Astrocyte of the cerebellum (primary cell): Measurements from ENCODE around the gene CSNK1D.

Experiments used
- DNase-seq: peaks from one replicate; pipeline ENCODE4 v3.0.0-alpha.2; 2011; ENCODE audit warnings: low read depth
- H3K4me3 ChIP-seq: 2 replicates; pipeline ENCODE4 v1.5.1; 2011; ENCODE audit warnings: mild to moderate bottlenecking, low read depth, low read length, moderate library complexity
- in situ Hi-C: cut with HindIII; loops from 2 replicates; pipeline ENCODE4 v1.10.0; 2017; ENCODE audit warnings: low sequenced_read_pairs
- TF ChIP-seq, protein P1 (sequence below): IDR thresholded peaks from 2 replicates; pipeline ENCODE4 v1.5.1; 2012; ENCODE audit warnings: low read length, low read depth, moderate library complexity, mild to moderate bottlenecking; ENCODE audit errors: missing control alignments

CSNK1D gene

DNA sequence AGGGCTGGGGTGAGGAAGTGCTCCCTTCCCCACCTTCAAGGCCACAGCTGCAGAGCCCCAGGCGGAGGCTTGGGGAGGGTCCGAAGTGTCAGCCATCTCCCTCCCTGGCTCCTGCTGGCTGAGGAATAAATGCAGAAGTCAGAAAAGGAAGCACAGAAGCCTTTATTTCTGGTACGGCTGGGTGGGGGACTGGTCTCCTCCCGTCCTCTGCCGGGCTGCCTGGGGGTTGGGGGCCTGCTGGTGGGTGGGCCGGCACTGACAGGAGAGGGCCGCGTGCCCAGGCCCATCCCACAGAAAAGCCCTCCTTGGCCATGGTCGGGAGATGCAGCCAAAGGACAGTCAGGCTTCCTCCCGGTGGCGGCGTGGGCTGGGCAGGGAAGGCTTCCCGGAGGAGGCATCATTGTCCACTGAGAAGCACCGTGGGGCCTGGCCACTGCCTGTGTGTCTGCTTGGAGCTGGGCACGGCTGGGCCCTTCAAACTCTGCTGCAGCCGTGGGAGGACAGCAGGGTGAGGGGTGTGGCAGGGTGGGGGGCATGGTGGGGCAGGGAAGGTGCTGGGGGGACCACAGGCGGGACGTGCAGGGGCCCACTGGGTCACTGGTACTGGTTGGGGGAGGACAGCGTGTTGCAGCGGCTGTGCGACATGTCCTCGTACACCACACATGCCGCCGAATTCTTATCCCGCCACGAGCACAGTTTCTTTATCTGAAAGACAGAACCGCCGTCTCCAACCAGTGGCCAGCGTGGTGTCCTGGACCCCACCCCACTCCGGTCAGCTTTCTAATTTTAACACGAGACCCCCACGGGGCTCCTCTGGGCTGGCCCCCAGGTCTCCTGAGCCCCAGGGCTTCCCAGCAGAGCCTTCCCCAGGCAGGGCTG, 41.5 kb upstream of the CSNK1D start:
- no peak overlapping the region for H3K4me3 ChIP-seq
- TF ChIP-seq, protein P1, sequence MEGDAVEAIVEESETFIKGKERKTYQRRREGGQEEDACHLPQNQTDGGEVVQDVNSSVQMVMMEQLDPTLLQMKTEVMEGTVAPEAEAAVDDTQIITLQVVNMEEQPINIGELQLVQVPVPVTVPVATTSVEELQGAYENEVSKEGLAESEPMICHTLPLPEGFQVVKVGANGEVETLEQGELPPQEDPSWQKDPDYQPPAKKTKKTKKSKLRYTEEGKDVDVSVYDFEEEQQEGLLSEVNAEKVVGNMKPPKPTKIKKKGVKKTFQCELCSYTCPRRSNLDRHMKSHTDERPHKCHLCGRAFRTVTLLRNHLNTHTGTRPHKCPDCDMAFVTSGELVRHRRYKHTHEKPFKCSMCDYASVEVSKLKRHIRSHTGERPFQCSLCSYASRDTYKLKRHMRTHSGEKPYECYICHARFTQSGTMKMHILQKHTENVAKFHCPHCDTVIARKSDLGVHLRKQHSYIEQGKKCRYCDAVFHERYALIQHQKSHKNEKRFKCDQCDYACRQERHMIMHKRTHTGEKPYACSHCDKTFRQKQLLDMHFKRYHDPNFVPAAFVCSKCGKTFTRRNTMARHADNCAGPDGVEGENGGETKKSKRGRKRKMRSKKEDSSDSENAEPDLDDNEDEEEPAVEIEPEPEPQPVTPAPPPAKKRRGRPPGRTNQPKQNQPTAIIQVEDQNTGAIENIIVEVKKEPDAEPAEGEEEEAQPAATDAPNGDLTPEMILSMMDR, result no peak
- no peak for DNase-seq
- in situ Hi-C loops, result no loop called here

DNA sequence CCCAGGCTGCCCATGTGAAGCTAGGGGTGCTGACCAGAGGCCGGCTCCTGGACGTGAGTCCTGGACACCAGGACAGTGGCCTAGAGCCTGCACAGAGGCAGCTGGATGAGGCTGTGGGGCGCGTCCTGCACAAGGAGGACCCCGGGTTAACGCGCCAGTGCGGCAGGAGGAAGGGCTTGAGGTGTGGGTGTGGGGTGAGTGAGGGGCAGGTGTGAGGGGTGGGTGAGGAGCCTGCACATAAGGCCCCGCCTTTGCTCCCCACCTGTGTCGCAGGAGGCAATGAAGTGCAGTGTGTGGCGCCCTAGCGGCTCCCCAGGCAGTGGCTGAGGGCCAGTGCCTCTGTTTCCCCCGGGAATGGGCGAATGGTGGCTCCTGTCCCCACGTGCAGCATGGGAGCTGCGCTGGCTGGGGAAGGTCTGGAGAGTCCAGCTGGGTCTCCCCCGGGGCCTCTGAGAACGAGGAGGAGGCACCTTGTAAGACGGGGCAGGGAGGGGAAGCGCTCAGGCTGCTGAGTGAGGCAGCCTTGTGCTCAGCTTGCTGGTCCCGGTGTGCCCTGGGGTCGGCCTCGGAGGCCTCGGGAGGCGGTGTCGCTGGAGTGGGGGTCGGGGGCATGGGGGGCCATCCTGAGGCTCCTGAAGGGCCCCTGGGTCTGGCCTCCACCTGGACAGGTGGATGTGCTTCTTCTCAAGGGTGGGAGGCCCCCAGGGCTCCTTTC, 40.7 kb upstream of the CSNK1D start:
- H3K4me3 ChIP-seq, result no peak overlapping the region
- TF ChIP-seq, protein P1, result no peak
- no peak for DNase-seq
- in situ Hi-C loops, result no loop called here

DNA sequence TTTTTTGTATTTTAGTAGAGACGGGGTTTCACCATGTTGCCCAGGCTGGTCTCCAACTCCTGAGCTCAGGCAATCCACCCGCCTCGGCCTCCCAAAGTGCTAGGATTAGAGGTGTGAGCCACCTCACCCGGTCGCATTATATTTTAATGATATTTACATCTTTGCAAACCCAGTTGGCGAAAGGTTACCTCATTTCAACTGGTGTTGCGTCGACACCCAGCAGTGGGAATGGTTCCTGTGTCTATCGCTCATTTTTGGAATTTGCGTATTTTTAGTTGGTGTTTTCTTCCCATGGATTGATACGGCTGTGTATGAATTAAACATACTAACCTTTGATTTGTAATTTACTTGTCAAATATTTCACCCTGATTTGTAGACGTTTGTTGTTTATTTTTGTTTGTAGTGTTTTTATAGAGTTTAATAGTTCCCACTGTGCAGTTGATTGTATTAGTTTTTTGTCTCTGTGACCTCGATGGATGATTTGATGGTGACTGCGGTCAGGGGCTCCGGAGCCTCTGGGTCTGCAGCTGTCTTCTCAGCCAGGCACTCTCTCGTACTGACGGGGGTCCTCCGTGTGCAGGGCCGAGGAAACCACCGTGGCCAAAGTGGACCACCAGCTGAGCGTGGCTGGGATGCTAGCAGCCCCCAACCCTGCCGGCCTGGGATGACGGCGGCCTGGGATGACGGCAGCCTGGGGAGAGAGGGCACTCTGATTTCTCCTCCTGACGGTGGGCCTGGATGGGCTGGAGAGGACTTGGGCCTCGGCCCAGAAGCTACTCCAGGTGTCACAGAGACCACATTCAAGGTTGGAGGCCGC, 39.9 kb upstream of the CSNK1D start:
- H3K4me3 ChIP-seq, result no peak overlapping the region
- TF ChIP-seq, protein P1, result no peak
- in situ Hi-C loops, result no loop called here
- DNase-seq, result no peak

DNA sequence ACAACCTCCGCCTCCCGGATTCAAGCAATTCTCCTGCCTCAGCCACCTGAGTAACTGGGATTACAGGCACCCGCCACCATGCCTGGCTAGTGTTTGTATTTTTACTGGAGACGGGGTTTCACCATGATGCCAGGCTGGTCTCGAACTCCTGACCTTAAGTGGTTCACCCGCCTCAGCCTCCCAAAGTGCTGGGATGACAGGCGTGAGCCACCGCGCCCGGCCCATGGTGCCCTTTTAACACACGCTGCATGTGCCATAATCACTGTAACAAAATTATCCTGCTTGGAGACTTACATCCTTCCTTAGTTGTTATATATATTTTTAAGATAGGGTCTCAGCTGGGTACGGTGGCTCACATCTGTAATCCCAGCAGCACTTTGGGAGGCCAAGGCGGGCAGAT, 38.5 kb upstream of the CSNK1D start:
- TF ChIP-seq, protein P1, result no peak
- in situ Hi-C loops, result no loop called here
- no peak for DNase-seq
- H3K4me3 ChIP-seq, result no peak overlapping the region

- TF ChIP-seq, protein P1, result no peak
- no peak for DNase-seq
- in situ Hi-C loops, result no loop called here
- H3K4me3 ChIP-seq, result no peak overlapping the region
These were observed 37.4 kb upstream of the CSNK1D start for GRCh38 chr17:82310877-82311276.
